Activated naive CD8-positive, alpha-beta T cell treated with anti-CD3 and anti-CD28 coated beads for 36 hours (primary cell): Measurements from ENCODE around the gene NCR3LG1. TPM values are rescaled to one million over a fixed set of nuclear protein-coding genes. Genes with fewer than 3 reads are reported as not detected.
A peak's percentile ranks its signal among the peaks of the same experiment; 100 is the strongest.

Source experiments
- DNase-seq: peaks from one replicate; pipeline ENCODE4 v3.0.0; 2021
- H3K27ac Mint-ChIP-seq: one replicate; pipeline ENCODE4 v1.8.0; 2022; ENCODE audit warnings: mild to moderate bottlenecking, moderate library complexity, mixed read lengths
- H3K27me3 Mint-ChIP-seq: one replicate; pipeline ENCODE4 v1.8.0; 2022; ENCODE audit warnings: mild to moderate bottlenecking, mixed read lengths
- H3K36me3 Mint-ChIP-seq: one replicate; pipeline ENCODE4 v1.8.0; 2021; ENCODE audit warnings: mild to moderate bottlenecking, mixed read lengths
- H3K4me1 Mint-ChIP-seq: one replicate; pipeline ENCODE4 v1.8.0; 2021; ENCODE audit warnings: mixed read lengths
- H3K4me3 Mint-ChIP-seq: one replicate; pipeline ENCODE4 v1.8.0; 2022; ENCODE audit warnings: mild to moderate bottlenecking, moderate library complexity, mixed read lengths
- H3K9me3 Mint-ChIP-seq: one replicate; pipeline ENCODE4 v1.8.0; 2022; ENCODE audit warnings: mixed read lengths
- total RNA-seq, 2 experiments: library from RNA; stranded (reverse); gene quantifications; one replicate each; pipeline ENCODE4 v1.2.3, GENCODE V29; 2021

NCR3LG1 gene
- total RNA-seq, 2 experiments from 2014 or later: 5.0 TPM

GRCh38 chr11:17353821-17354600 is 2.4 kb downstream of the NCR3LG1 start:
- Mint-ChIP-seq H3K9me3 (no peaks in the 10 kb centered on the region), H3K4me3 (peak overlapping the region; percentile 84), H3K4me1 (peaks cover 29% of the 10 kb centered on the region), H3K27ac (peak overlapping the region; percentile 79), H3K27me3 (no peaks in the 10 kb centered on the region), H3K36me3 (peaks cover 27% of the 10 kb centered on the region)
- DNase-seq: no peak

GRCh38 chr11:17354601-17354991 is 3.0 kb downstream of the NCR3LG1 start:
- DNase-seq: peak; percentile 64
- Mint-ChIP-seq H3K27ac (no peak overlapping the region), H3K27me3 (no peaks in the 10 kb centered on the region), H3K4me3 (peak overlapping the region; percentile 84), H3K36me3 (peaks cover 29% of the 10 kb centered on the region), H3K4me1 (peaks cover 29% of the 10 kb centered on the region), H3K9me3 (peaks cover 4% of the 10 kb centered on the region)

GRCh38 chr11:17366495-17366894 is 14.9 kb downstream of the NCR3LG1 start:
- H3K4me1 Mint-ChIP-seq: peaks cover 3% of the 10 kb centered on the region
- peaks cover 63% of the 10 kb centered on the region for H3K36me3 Mint-ChIP-seq
- peaks cover 29% of the 10 kb centered on the region for H3K9me3 Mint-ChIP-seq
- H3K27me3 Mint-ChIP-seq: no peaks in the 10 kb centered on the region
- no peak overlapping the region for H3K4me3 Mint-ChIP-seq
- DNase-seq: no peak
- no peak overlapping the region for H3K27ac Mint-ChIP-seq

- H3K4me1 Mint-ChIP-seq: peaks cover 3% of the 10 kb centered on the region
- no peak overlapping the region for H3K4me3 Mint-ChIP-seq
- H3K36me3 Mint-ChIP-seq: peaks cover 75% of the 10 kb centered on the region
- no peaks in the 10 kb centered on the region for H3K27me3 Mint-ChIP-seq
- DNase-seq: no peak
- no peak overlapping the region for H3K27ac Mint-ChIP-seq
- H3K9me3 Mint-ChIP-seq: peaks cover 42% of the 10 kb centered on the region
Measured at GRCh38 chr11:17368551-17368950, 17.0 kb downstream of the NCR3LG1 start.

- Mint-ChIP-seq H3K27ac (no peak overlapping the region), H3K27me3 (no peaks in the 10 kb centered on the region), H3K36me3 (peaks cover 75% of the 10 kb centered on the region), H3K4me1 (peaks cover 3% of the 10 kb centered on the region), H3K9me3 (peaks cover 42% of the 10 kb centered on the region), H3K4me3 (no peak overlapping the region)
- DNase-seq: no peak
Measured at GRCh38 chr11:17369094-17369493, 17.5 kb downstream of the NCR3LG1 start.

GRCh38 chr11:17369684-17370243 is 18.2 kb downstream of the NCR3LG1 start:
- H3K27ac Mint-ChIP-seq: no peak overlapping the region
- H3K4me3 Mint-ChIP-seq: no peak overlapping the region
- H3K36me3 Mint-ChIP-seq: peaks cover 75% of the 10 kb centered on the region
- no peak for DNase-seq
- H3K9me3 Mint-ChIP-seq: peaks cover 42% of the 10 kb centered on the region
- peaks cover 3% of the 10 kb centered on the region for H3K4me1 Mint-ChIP-seq
- no peaks in the 10 kb centered on the region for H3K27me3 Mint-ChIP-seq

GRCh38 chr11:17371614-17372013 is 20.0 kb downstream of the NCR3LG1 start:
- no peak overlapping the region for H3K27ac Mint-ChIP-seq
- peaks cover 77% of the 10 kb centered on the region for H3K36me3 Mint-ChIP-seq
- H3K4me1 Mint-ChIP-seq: peaks cover 3% of the 10 kb centered on the region
- no peak for DNase-seq
- H3K27me3 Mint-ChIP-seq: no peaks in the 10 kb centered on the region
- H3K4me3 Mint-ChIP-seq: no peak overlapping the region
- peaks cover 42% of the 10 kb centered on the region for H3K9me3 Mint-ChIP-seq

GRCh38 chr11:17375547-17375946 is 23.9 kb downstream of the NCR3LG1 start:
- H3K4me1 Mint-ChIP-seq: no peaks in the 10 kb centered on the region
- no peak for DNase-seq
- no peak overlapping the region for H3K4me3 Mint-ChIP-seq
- H3K27ac Mint-ChIP-seq: no peak overlapping the region
- H3K36me3 Mint-ChIP-seq: peaks cover 39% of the 10 kb centered on the region
- peaks cover 25% of the 10 kb centered on the region for H3K9me3 Mint-ChIP-seq
- H3K27me3 Mint-ChIP-seq: no peaks in the 10 kb centered on the region

- H3K4me3 Mint-ChIP-seq: no peak overlapping the region
- H3K4me1 Mint-ChIP-seq: no peaks in the 10 kb centered on the region
- no peak for DNase-seq
- no peaks in the 10 kb centered on the region for H3K27me3 Mint-ChIP-seq
- H3K9me3 Mint-ChIP-seq: peaks cover 16% of the 10 kb centered on the region
- H3K27ac Mint-ChIP-seq: no peak overlapping the region
- peaks cover 30% of the 10 kb centered on the region for H3K36me3 Mint-ChIP-seq
Measured at GRCh38 chr11:17376493-17376892, 24.9 kb downstream of the NCR3LG1 start.

GRCh38 chr11:17378655-17379054 is 27.1 kb downstream of the NCR3LG1 start:
- H3K36me3 Mint-ChIP-seq: peaks cover 8% of the 10 kb centered on the region
- no peaks in the 10 kb centered on the region for H3K4me1 Mint-ChIP-seq
- H3K4me3 Mint-ChIP-seq: no peak overlapping the region
- H3K27ac Mint-ChIP-seq: no peak overlapping the region
- H3K9me3 Mint-ChIP-seq: peaks cover 1% of the 10 kb centered on the region
- no peaks in the 10 kb centered on the region for H3K27me3 Mint-ChIP-seq
- DNase-seq: no peak

- Mint-ChIP-seq H3K9me3 (peaks cover 1% of the 10 kb centered on the region), H3K4me1 (no peaks in the 10 kb centered on the region), H3K36me3 (peaks cover 2% of the 10 kb centered on the region), H3K27ac (no peak overlapping the region), H3K4me3 (no peak overlapping the region), H3K27me3 (no peaks in the 10 kb centered on the region)
- no peak for DNase-seq
Measured at GRCh38 chr11:17379383-17380180, 28.0 kb downstream of the NCR3LG1 start.

- no peak for DNase-seq
- Mint-ChIP-seq H3K4me1 (no peaks in the 10 kb centered on the region), H3K27me3 (no peaks in the 10 kb centered on the region), H3K9me3 (peaks cover 1% of the 10 kb centered on the region), H3K4me3 (no peak overlapping the region), H3K27ac (no peak overlapping the region), H3K36me3 (no peaks in the 10 kb centered on the region)
Measured at GRCh38 chr11:17381156-17381555, 29.6 kb downstream of the NCR3LG1 start.

- no peaks in the 10 kb centered on the region for H3K27me3 Mint-ChIP-seq
- DNase-seq: no peak
- no peak overlapping the region for H3K4me3 Mint-ChIP-seq
- no peak overlapping the region for H3K27ac Mint-ChIP-seq
- no peaks in the 10 kb centered on the region for H3K36me3 Mint-ChIP-seq
- H3K4me1 Mint-ChIP-seq: no peaks in the 10 kb centered on the region
- peaks cover 1% of the 10 kb centered on the region for H3K9me3 Mint-ChIP-seq
Measured at GRCh38 chr11:17382046-17382728, 30.6 kb downstream of the NCR3LG1 start.

- no peak overlapping the region for H3K27ac Mint-ChIP-seq
- H3K4me1 Mint-ChIP-seq: no peaks in the 10 kb centered on the region
- peaks cover 3% of the 10 kb centered on the region for H3K27me3 Mint-ChIP-seq
- H3K4me3 Mint-ChIP-seq: no peak overlapping the region
- H3K36me3 Mint-ChIP-seq: no peaks in the 10 kb centered on the region
- DNase-seq: no peak
- H3K9me3 Mint-ChIP-seq: peaks cover under 1% of the 10 kb centered on the region
Measured at GRCh38 chr11:17383461-17383860, 31.9 kb downstream of the NCR3LG1 start.

- Mint-ChIP-seq H3K4me1 (no peaks in the 10 kb centered on the region), H3K27ac (no peak overlapping the region), H3K27me3 (peaks cover 7% of the 10 kb centered on the region), H3K4me3 (no peak overlapping the region), H3K36me3 (no peaks in the 10 kb centered on the region), H3K9me3 (no peaks in the 10 kb centered on the region)
- DNase-seq: peak; percentile 77
Measured at GRCh38 chr11:17384002-17384511, 32.5 kb downstream of the NCR3LG1 start.
